ENCODE measurements around the gene BCORL1.

The BCORL1 gene

DNA sequence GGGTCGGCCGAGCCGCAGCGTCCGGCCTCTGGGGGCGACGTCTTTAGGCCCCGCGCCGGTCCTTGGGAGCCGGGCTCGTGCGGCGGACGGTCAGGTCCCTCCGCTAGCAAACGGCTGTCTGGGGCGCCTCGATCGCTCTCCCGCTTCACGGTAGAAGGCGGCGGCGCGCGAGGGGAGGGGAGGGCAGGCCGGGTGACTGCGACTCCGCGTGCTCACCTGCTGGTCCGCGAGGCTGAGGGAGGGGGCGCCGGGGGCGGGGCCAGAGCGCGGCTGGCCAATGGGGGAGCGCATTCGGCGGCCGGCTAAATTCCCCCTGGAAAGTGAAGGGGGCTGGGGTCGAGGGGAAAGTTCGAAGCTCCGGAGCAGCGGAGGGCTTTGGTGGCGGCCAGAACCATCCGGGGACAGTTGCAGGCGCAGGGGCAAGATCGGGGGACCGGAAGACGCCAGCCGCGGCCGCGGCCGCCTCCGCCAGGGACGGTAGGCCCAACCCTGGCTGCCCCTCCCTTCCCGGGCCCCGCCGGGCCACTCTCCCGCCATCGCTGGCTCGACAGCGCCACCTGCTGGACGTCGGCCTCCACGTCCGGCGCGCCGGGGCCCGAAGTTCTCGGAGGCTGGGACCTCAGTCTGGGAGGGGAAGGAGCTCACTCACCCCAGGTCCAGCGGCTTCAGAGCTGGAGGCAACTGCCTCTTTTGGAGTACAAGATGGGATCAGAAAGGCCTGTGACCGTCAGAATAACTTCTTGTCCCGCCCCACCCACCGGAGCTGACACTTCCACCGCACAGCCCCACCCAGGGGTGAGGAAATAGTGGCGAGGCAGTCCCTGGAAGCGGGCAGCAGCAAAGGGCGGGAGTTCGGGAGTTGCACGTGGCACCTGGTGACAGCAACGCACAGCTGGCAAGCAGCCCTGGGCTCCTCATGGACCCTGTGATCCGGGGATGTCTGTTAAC is 78.0 kb downstream of the BCORL1 start:
- DNase-seq: peak; percentile 29 to 39

DNA sequence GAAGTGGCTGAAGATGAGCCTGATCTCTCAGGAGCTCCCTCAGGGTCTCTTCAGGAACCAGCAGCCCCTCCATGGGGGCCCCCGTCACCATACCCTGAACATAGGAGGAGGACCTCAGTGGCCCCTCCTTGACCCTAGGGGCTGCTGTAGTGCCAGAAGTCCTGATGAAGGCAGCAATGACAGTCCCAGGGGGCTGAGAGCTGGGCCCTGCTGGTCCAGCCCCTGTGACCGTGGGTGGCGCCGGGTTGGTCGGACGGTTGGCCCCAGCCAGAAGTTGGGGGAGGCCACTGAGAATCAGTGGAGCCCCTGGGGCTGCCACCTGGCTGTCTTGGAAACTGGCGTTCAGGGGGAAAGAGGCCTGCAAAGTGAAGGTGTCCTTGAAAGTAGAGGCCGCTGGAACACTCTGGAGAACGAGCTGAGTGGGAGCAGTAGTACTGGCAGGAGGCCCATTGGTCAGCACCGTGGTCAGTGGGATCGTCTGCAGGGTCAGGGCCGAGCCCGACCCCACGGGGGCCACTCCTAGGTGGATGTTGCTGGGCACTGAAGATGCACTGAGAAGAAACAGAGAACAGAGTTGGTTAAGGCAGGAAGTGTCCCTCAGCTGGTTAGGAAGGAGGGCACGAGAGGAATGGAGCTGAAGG is 84.7 kb downstream of the BCORL1 start:
- no peak for DNase-seq

DNA sequence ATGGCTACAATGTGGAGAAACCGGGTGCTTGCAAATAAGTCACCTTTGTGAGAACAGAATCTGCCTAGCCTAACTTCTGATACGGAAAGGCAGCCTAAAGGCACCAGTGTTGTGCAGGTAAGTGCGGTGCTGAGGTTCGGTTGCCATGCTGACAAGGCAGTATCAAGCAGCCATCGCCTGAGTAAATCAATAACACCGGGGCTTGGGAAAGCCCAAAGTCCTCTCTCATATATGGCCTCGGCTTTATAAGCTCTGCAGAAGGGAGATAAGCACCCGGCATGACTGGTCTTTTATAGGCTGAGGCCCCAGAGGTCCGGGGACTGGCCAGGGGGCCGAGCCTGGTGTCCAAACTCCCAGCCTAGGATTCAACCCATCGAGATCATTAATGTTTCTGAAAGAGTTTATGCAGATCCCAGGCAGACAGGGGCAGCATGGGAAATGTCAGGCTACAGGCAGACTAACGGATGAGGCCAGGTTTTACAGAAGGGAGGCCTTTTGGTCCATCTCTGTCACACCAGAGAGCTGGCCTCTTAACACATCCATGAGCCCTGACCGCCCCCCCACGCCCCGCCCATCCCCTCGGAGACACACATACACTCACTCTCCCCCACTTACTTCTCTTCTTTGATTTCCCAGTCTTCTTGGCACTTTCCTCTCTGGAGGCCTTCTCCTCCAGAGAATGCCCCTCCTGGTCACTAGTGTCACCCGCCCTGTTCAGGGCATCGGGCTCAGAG is 89.3 kb downstream of the BCORL1 start:
- no peak for DNase-seq

DNA sequence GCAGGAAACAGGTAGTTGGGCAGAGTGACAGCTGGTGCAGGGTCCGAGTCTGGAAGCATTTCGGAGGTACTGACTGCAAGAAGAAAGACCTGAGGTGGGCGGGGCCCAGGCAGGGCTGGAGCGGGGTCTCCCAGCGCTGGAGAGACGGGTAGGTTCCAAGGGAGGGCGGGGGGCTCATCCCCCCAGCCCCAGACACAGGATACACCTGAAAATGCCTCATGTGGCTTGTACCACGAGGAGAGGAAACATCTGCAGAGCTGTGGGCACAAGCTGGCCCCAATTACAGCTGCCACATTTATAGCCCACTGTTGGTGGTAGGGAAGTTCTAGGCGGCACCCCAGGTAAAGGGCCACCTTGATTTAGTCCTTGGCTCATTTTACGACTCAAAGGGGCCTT is 89.9 kb downstream of the BCORL1 start:
- DNase-seq: no peak

DNA sequence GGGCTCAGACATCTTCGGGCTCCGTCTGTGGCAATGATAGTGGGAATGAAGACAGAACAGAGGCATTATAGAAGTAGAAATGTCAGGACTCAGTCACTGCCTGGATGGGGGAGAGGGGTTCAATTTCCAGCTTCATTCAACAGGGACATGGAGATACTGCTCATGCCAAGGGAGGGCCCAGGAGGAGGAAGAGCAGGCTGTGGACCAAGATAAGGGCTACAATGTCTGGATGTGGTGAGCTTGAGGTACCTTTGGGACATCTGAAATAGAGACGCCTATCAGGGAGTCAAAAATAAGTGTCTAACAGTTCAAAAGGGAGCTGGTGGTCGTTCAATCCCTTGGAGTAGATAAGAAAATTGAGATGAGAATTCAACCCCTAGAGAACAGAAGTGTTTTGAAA is 93.3 kb downstream of the BCORL1 start:
- DNase-seq: no peak

DNA sequence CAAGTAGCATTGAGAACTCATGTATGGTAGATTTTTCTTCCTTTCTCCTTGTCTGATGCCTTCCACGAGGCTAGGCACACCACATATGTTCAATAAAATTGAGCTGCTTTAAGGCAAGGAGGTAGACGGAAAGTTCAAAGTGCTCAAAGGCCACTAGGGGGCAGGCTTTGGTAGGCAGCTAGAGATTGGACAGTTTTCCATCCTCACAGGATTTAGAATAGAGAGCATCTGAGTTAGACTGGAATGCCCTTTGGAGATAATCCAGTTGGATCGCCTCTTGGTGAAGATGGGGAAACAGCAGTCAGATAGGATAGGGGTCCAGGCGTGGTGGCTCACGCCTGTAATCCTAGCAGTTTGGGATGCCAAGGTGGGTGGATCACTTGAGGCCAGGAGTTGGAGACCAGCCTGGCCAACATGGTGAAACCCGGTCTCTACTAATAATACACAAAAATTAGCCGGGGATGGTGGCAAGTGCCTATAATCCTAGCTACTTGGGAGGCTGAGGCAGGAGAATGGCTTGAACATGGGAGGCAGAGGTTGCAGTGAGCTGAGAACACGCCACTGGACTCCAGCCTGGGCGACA is 97.5 kb downstream of the BCORL1 start:
- peak; percentile 46 to 50 for DNase-seq

DNA sequence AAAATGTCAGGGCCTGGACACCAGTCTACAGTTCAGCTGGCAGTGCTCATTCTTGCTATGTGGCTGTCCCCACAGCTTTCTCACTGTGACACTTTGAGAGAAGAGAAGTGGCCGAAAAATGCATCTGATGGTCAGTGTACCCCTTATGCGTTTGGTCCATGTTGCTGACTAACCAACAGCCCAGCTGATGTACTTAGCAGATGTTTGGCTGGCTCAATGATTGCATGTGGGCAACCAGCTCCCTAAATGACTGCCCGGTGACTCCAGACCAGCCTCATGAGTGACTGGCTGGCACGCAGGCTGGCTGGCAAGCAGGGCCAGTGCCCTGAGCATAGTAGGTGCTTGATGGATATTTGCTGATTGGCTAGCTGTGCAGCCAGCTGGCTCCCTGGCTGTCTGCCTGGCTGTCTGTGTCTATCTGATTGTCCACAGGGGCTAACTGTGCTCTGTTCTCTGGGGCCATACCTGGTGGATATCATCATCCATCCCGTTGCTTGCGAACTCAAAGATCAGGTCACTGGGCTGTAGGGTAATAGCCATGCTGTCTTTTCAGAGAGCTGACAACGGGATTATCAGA is 98.4 kb downstream of the BCORL1 start:
- DNase-seq: no peak

DNA sequence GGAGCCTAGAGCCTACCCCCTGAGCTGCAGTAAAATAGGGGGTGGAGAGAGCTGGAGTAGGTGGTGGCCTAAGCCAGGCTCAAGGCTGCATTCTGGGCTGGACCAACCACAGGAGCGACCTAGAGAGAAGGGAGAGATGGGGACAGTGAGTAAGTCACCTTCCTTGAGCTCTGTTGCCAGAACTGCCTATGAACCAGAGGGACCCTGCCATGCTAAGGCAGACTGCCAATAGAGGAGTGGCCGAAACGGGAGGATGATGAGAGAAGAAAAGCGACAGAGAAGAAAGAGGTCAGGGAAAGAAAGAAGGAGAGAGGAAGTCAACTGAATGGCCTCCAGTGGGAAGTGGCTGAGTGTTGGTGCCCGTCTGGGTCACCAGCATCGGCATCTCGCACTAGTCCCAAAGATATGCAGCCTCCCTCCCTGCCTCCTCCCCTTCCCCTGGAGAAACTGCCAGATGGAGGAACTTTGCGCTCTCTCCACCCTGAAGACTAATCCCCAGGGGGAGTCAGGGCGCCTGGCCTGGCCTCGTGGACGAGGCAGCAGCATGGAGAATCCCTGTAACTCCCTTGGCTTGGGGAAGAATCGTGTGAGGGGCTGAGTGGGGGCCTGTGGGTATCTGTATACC is 99.1 kb downstream of the BCORL1 start:
- DNase-seq: no peak

DNA sequence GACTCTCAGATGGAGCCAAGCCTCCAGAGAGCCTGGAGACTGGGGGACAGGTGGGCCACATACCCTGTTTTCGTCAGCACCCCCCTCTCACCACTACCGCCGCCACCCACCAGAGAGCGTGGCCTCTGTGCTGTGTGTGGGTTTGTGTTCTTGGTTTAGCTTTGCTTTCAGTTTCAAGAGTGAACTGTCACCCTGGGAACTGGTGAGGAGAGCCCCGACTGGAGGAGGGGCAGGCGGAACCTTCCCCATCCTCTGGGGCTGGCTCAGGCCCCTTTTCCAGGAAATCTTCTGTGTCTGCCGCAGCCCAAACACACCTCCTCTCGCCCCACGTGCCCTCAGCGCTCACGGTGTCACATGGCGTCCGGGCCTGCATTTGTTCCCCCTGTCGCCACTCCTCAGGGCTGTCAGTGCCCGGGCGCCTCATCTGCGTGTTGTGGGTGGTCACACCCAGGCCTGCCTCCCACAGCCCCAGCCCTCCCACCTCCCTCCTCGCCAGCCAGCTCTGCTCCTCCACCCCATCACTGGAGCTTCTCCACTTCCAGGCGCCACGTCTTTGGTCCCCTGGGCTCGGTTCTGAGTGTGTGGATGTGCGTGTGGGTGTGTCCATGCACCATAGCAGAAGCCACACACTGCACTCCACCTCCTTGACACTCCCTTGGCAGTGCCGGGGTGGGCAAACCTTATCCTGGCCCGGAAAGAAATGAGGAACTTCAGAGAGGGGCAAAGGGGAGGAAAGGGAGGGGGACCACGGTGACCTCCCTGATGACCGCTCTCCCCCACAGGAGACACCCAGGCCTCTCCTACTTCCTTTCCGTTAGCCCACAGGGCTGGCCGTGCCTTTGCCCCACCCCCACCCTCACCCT is 100.0 kb downstream of the BCORL1 start:
- DNase-seq: peak; percentile 69 to 74

DNA sequence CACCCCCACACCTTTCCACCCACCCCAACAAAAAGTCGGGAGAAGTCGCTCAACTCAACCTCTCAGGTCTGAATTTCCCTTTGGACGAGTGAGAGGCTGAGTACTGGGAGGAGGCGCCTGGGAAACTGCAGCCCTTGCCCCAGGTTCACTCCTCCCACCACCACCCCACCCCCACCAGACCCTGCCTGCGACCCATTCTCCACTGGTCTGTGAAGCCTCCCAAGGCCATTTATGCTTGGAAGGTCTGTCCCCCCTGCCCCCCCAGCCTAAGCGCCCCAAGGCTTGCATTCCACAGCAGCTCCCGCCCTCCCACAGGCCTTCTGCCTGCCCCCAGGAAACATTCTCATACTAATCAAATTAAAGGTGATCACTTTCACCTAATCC is 100.7 kb downstream of the BCORL1 start:
- no peak for DNase-seq

DNA sequence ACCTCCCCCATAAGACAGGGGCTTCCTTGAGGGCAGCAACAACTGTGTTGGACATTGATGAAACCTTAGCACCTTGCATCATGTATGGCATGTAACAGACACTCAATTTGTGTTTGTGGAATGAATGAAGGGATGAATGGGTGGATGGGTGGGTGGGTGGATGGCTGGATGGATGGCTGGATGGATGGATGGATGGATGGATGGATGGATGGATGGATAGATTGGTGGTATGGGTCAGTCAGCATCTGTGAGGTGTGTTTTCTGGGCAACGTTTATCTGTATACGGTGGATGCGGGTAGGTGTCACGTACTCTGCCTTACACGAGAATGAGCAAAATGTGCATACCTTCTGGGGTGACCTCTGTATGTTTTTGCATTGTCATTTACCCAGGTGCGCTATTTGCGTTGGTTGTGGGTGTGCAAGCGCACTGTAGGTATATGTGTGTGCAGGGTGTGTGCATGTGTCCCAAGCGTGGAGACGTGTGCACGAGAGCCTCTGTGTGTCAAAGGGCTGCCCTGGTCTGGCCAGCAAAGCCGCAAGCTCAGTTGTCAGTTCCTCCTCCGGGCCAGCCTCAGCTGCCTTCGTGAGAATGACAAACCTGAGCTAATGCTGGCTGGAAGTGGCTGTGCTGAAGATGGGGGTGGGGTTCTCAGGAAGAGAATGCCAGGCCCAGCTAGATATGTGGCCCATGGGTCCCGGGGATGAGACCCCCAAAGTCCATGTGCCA is 101.4 kb downstream of the BCORL1 start:
- peak; percentile 35 to 65 for DNase-seq

DNA sequence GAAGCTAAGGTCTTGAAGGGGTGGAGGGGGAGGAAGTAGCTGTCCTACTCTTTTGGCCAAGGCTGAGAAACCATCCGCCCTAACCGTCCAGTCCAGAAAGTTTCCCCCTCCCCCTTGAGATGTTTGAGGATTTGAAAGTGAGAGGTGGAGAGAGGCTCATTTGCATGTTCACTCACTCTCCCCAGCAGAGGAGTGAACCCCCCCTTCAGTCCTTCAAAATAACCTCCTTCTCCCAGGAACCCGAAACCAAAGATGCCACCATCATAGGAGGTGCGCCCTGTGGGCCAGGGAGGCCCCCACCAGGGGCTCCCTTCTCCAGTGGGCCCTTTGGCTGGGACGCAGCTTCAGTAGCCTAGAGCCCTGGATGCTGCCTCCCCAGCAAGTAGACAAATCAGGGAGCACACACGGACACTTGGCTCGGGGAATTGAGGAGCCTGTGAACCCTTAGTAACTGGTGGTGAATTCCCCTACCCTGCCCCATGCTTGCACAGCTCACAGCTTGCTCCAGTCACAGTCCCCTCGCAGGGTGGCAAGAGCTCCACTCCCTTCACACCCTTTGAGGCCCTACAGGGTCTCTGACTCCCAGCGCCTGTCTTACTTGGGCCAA is 102.3 kb downstream of the BCORL1 start:
- DNase-seq: peak; percentile 37 to 53

DNA sequence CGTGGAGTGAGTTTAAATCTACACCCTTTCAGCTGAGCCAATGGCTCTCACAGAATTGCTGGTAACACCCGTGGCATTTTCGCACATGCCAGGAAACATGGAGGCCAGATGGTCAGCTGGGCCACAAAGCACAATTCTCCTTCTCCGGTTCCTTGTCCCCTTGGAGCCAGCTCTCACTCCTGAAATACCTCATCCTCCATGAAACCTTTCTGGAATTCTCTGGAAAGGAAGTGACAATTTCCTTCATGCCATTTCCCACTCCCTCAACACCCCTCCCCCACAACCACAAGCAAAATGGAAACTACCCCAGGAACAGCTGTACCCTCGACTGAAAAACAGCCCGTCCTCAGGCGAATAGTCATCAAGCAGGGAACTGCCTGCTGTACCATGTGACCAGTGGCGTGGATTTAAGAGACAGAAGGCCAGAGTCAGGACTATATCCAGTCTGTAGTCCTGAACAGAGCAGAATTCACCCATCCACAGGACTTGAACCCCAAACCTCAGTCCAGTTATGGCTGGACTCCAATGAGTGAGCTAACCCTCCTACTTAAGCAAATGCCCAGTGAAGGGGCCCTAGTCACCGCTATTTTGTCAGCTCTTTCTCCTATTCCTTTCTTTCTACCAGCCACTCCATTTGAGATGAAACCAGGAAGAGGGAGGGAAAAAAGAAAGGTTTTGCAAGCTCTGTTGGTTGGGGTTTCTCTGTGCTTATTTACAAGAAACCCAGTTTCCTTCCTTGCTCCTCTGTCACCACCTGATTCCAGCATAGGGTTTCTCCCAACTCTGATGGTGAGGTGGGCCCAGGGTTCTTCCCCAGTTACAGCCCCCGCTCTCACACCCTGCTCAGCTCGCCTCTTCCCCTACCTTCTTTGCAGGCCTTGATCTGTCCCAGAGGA is 103.4 kb downstream of the BCORL1 start:
- peak in 1 of 2 experiments; percentile 2 for DNase-seq

DNA sequence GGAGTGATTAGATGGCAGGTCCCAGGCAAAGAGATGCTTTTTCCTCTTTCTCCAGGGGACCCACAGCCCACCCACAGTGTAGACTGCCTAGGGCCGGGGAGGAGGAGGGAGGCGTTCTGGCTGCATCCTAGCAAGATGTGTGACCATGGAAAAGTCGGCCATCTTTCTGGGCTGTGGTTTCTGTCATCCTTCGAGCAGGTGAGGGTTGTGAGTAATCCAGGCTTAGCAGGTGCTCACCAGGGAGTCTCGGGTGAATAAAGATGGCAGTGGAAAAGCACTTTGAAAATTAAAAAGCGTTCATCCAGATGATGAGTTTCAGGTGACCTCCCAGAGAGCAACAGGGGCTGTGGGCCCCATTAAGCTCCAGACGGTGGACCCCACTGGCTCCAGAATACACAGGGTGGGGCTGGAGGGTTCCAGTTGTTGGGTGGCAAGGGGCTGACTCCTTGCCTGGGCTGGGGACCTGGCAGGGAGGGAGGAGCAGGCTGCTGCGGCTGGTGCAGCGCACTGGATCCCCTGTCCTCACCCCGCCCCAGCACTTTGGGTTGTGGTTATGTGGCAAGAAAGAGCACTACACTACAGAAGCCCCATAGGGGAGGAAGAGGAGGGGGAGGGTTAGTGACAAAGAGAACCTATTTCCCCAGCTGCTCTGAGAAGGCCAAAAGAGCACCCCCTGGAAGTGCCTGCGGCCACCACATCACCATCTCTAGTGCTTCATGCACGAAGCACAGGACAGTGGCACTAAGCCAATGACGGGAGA is 104.2 kb downstream of the BCORL1 start:
- DNase-seq: peak; percentile 76 to 84

DNA sequence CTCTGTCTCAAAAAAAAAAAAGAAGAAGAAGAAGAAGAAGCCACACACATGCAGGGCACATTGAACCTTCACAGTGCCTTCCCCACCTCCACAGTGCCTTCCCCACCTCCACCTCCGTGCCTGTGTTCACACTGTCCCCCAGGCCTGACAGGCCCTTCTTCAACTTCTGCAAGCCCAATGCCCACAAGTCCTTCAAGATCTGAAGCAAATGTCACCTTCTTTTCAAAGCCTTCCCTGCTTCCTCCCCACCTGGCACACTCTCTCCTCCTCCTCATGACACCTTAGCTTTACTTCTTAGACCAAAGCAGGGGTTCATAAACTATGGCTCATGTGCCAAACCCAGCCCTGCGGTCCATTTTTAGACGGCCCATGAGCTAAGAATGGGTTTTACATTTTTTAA is 107.9 kb downstream of the BCORL1 start:
- DNase-seq: no peak

DNA sequence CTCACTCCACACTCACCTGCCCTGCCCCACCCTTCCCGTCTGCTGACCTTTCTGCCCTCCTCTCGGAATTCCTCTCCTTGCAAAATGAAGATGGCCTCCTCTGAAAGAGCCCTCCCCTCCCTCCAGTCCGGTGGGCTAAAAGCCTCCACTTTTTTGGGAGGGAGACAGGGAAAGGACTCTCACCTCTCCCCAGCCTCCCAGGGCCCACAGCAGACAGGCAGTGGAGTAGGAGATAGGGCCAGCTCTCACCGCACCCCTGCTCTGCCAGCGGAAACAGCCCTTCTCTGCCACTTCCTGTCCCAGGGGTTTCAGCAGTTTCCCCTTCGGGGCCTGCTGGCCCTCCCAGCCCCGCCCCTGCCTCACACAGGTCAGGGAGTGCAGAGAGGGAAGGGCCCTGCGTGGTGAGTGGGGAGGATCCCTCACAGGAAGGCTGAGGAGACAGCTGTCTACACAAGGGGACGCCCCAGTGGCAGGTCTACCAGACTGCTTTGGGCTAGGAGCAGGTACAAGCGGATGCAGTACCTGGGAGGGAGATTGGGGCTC is 109.6 kb downstream of the BCORL1 start:
- peak; percentile 71 to 73 for DNase-seq

DNA sequence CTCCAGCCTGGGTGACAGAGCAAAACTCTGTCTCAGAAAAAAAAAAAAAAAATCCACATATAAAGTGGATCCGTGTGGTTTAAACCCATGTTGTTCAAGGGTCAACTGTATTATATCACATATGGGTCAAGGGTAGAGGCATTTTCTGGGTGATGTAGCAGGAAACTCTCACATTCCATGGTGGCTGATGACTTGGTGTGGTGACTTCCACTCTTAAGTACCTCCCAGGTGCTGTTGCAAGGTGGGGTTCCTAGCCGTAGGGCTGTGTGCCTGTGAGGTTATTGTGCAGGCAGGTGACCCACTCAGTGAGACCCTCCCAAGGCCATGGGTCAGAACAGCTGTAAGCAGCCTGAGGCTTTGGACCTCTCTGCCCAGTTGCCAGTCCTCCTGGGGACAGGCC is 110.8 kb downstream of the BCORL1 start:
- no peak for DNase-seq

DNA sequence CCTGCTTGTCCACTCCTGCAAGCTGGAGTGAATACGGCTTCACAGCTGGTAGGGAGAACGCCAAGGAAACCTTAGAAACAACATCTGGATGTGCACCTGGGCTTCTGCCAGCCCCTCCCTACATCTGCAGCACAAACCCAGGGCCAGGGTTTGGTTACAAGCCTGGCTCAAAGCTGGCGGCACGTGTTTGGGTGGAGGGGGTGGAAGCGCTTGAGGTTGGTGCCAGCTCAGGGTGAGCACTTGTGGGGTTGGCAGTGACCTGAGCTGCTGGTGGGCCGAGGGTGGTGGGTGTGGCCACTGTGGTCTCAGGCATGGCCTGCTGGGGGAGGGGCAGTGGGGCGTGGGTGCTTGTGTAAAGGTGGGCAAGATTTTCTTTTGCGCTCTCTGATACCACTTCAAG is 112.3 kb downstream of the BCORL1 start:
- DNase-seq: no peak

Measured in AML-193 (cell line).